ENCODE data around the gene ZNF469. TPM values are rescaled to one million over a fixed set of nuclear protein-coding genes. Genes with fewer than 3 reads are reported as not detected.
"Not testable (repeated sequence)": the region's sequence is repeated elsewhere in the genome, so short reads cannot be mapped to it uniquely, and the experiment has no call there.

ZNF469 gene
- total RNA-seq, 1 experiment from 2014 or later = 3.2 TPM

GRCh38 chr16:88359008-88359407 lies 23.8 kb upstream of the ZNF469 start:
- Mint-ChIP-seq H3K27ac (no peak overlapping the region), H3K36me3 (peaks cover 9% of the 10 kb centered on the region), H3K4me1 (peaks cover 11% of the 10 kb centered on the region), H3K9me3 (peaks cover 36% of the 10 kb centered on the region), H3K27me3 (ENCODE audit: low read depth) (peaks cover 4% of the 10 kb centered on the region; the same call in 1 of the 2 replicates), H3K4me3 (no peak overlapping the region)
- ATAC-seq (no peak), DNase-seq (ENCODE audit: low spot score) (no peak)
- POLR2A ChIA-PET = interaction anchor here (0.6 kb wide), 1 partner anchor 177 kb away, joined by 3 read pairs; no protein-coding TSS in a partner anchor
- TF ChIP-seq, protein P1, sequence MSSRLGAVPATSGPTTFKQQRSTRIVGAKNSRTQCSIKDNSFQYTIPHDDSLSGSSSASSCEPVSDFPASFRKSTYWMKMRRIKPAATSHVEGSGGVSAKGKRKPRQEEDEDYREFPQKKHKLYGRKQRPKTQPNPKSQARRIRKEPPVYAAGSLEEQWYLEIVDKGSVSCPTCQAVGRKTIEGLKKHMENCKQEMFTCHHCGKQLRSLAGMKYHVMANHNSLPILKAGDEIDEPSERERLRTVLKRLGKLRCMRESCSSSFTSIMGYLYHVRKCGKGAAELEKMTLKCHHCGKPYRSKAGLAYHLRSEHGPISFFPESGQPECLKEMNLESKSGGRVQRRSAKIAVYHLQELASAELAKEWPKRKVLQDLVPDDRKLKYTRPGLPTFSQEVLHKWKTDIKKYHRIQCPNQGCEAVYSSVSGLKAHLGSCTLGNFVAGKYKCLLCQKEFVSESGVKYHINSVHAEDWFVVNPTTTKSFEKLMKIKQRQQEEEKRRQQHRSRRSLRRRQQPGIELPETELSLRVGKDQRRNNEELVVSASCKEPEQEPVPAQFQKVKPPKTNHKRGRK (CRISPR knock-in tag; IDR thresholded peaks at IDR 0.05; ENCODE audit: borderline replicate concordance) = no peak
- CTCF ChIA-PET = no interaction called here

DNA sequence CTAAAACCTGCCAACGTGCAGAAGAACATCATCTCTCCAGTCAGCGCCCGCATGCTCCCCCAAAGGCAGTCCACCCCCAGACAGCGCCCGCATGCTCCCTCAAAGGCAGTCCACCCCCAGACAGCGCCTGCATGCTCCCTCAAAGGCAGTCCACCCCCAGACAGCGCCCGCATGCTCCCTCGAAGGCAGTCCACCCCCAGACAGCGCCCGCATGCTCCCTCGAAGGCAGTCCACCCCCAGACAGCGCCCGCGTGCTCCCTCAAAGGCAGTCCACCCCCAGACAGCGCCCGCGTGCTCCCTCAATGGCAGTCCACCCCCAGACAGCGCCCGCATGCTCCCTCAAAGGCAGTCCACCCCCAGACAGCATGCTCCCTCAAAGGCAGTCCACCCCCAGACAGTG lies 22.4 kb upstream of the ZNF469 start:
- peaks cover 11% of the 10 kb centered on the region for H3K4me1 Mint-ChIP-seq
- H3K27me3 Mint-ChIP-seq (ENCODE audit: low read depth); H3K4me3 Mint-ChIP-seq; POLR2A ChIA-PET; DNase-seq (ENCODE audit: low spot score); ATAC-seq; CTCF ChIA-PET; H3K27ac Mint-ChIP-seq; H3K36me3 Mint-ChIP-seq: not testable (repeated sequence)
- peaks cover 39% of the 10 kb centered on the region for H3K9me3 Mint-ChIP-seq

GRCh38 chr16:88360999-88361398 lies 21.8 kb upstream of the ZNF469 start:
- POLR2A ChIA-PET = no interaction called here
- Mint-ChIP-seq H3K27me3 (ENCODE audit: low read depth) (peaks cover 4% of the 10 kb centered on the region; the same call in 1 of the 2 replicates), H3K4me3 (no peak overlapping the region), H3K36me3 (peaks cover 9% of the 10 kb centered on the region), H3K4me1 (peaks cover 11% of the 10 kb centered on the region), H3K9me3 (peaks cover 39% of the 10 kb centered on the region), H3K27ac (no peak overlapping the region)
- no peak for DNase-seq (ENCODE audit: low spot score)
- no peak for ATAC-seq
- TF ChIP-seq ZNF263 (CRISPR knock-in tag; IDR thresholded peaks at IDR 0.05; ENCODE audit: low read depth) = no peak
- TF ChIP-seq JUN (CRISPR knock-in tag; IDR thresholded peaks at IDR 0.05) = no peak
- no peak for TF ChIP-seq CTCF (IDR thresholded peaks at IDR 0.05)
- TF ChIP-seq CBFB (CRISPR knock-in tag; IDR thresholded peaks at IDR 0.05; ENCODE audit: low read depth) = no peak
- TF ChIP-seq, protein P2, sequence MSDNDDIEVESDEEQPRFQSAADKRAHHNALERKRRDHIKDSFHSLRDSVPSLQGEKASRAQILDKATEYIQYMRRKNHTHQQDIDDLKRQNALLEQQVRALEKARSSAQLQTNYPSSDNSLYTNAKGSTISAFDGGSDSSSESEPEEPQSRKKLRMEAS (CRISPR knock-in tag; IDR thresholded peaks at IDR 0.05) = no peak
- no peak for TF ChIP-seq MYBL2 (CRISPR knock-in tag; IDR thresholded peaks at IDR 0.05)
- TF ChIP-seq PRDM15 (CRISPR knock-in tag; IDR thresholded peaks at IDR 0.05) = no peak
- no peak for TF ChIP-seq NFE2L1 (CRISPR knock-in tag; IDR thresholded peaks at IDR 0.05)
- TF ChIP-seq, protein P3, sequence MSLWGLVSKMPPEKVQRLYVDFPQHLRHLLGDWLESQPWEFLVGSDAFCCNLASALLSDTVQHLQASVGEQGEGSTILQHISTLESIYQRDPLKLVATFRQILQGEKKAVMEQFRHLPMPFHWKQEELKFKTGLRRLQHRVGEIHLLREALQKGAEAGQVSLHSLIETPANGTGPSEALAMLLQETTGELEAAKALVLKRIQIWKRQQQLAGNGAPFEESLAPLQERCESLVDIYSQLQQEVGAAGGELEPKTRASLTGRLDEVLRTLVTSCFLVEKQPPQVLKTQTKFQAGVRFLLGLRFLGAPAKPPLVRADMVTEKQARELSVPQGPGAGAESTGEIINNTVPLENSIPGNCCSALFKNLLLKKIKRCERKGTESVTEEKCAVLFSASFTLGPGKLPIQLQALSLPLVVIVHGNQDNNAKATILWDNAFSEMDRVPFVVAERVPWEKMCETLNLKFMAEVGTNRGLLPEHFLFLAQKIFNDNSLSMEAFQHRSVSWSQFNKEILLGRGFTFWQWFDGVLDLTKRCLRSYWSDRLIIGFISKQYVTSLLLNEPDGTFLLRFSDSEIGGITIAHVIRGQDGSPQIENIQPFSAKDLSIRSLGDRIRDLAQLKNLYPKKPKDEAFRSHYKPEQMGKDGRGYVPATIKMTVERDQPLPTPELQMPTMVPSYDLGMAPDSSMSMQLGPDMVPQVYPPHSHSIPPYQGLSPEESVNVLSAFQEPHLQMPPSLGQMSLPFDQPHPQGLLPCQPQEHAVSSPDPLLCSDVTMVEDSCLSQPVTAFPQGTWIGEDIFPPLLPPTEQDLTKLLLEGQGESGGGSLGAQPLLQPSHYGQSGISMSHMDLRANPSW (CRISPR knock-in tag; conservative IDR thresholded peaks at IDR 0.05; ENCODE audit: low read depth) = no peak
- TF ChIP-seq SP1 (CRISPR knock-in tag; conservative IDR thresholded peaks at IDR 0.05) = no peak
- no peak for TF ChIP-seq NFATC4 (CRISPR knock-in tag; IDR thresholded peaks at IDR 0.05)
- no peak for TF ChIP-seq FOXJ3 (CRISPR knock-in tag; IDR thresholded peaks at IDR 0.05; ENCODE audit: borderline replicate concordance)
- TF ChIP-seq ETV6 (CRISPR knock-in tag; IDR thresholded peaks at IDR 0.05) = no peak
- no peak for TF ChIP-seq OVOL2 (CRISPR knock-in tag; IDR thresholded peaks at IDR 0.05; ENCODE audit: borderline replicate concordance)
- CTCF ChIA-PET = no interaction called here

Measured in WTC11 (cell line).